B cell (primary cell): Measurements from ENCODE around the gene MICU1. TPM values are rescaled to one million over a fixed set of nuclear protein-coding genes. Genes with fewer than 3 reads are reported as not detected.

Experiments
- ATAC-seq: fragments of 200-7000 bp; cut with Tn5 transposase; one replicate; pipeline ENCODE4 v1.10.0; 2021; ENCODE audit warnings: low read depth, mild to moderate bottlenecking, moderate number of reproducible peaks, moderate library complexity
- CTCF ChIA-PET: fragments of 350-600 bp; sonication (Branson Sonifier 250); formaldehyde crosslinking; loops from one replicate; lab custom pipeline; 2021; ENCODE audit warnings: antibody characterized with exemption, inconsistent platforms; lab: Charles Lee
- POLR2A ChIA-PET: fragments of 350-600 bp; sonication (Branson Sonifier 250); formaldehyde crosslinking; loops from one replicate; lab custom pipeline; 2021; ENCODE audit warnings: antibody characterized with exemption; lab: Charles Lee
- DNase-seq: peaks from one replicate; pipeline ENCODE4 v3.0.0; 2013
- H2AFZ ChIP-seq: 2 replicates; pipeline ENCODE4 v1.6.1; 2012; ENCODE audit warnings: mild to moderate bottlenecking, low read depth, low read length; ENCODE audit not compliant: insufficient read depth, poor library complexity, severe bottlenecking
- H3K27ac ChIP-seq, 2 donors: 1 replicate in 1 of 2; 2 replicates in 1 of 2; pipeline ENCODE4 v1.5.1; 2012 to 2013; ENCODE audit warnings: low read length in 2 of 2, mild to moderate bottlenecking in 2 of 2, moderate library complexity in 1 of 2
- H3K27me3 ChIP-seq, 4 experiments: fragments of 200-600 bp in 1 of 4; sonication (generic) in 1 of 4; replicated peaks in 1 of 4; 1 replicate in 2 of 4; 2 replicates in 2 of 4; pipeline versions ENCODE4 v1.6.1 to v1.7.0; 2013 to 2016; ENCODE audit warnings: low read length in 3 of 4, mild to moderate bottlenecking in 2 of 4, mixed read lengths in 1 of 4, moderate library complexity in 1 of 4; ENCODE audit not compliant: insufficient read depth in 4 of 4, control insufficient read depth in 3 of 4; ENCODE audit errors: control extremely low read depth in 1 of 4
- H3K36me3 ChIP-seq, 2 experiments: replicated peaks in 1 of 2; 1 replicate in 1 of 2; 2 replicates in 1 of 2; pipeline versions ENCODE4 v1.6.1 to v1.7.1; 2013; ENCODE audit warnings: low read length in 1 of 2; ENCODE audit not compliant: insufficient read depth in 2 of 2, control insufficient read depth in 1 of 2; ENCODE audit errors: control extremely low read depth in 1 of 2, extremely low read depth in 1 of 2
- H3K4me1 ChIP-seq, 2 donors: fragments of 200-600 bp in 1 of 2; sonication (generic) in 1 of 2; 1 replicate in 1 of 2; 2 replicates in 1 of 2; pipeline versions ENCODE4 v1.5.1 to v1.6.1; 2013 to 2017; ENCODE audit warnings: low read length in 2 of 2; ENCODE audit not compliant: control insufficient read depth in 2 of 2, insufficient read depth in 2 of 2
- H3K4me2 ChIP-seq: replicated peaks from 2 replicates; pipeline ENCODE3; 2012; ENCODE audit warnings: mild to moderate bottlenecking, low read depth, low read length; ENCODE audit not compliant: poor library complexity, severe bottlenecking
- H3K4me3 ChIP-seq, 5 experiments: fragments of 200-600 bp in 1 of 5; sonication (generic) in 1 of 5; 1 replicate in 3 of 5; 2 replicates in 2 of 5; pipeline versions ENCODE4 v1.5.1 to v1.7.0; 2011 to 2016; ENCODE audit warnings: low read length in 4 of 5, mild to moderate bottlenecking in 4 of 5, low read depth in 2 of 5, control low read depth in 1 of 5, moderate library complexity in 1 of 5; ENCODE audit not compliant: insufficient read depth in 1 of 5; ENCODE audit errors: control extremely low read depth in 1 of 5, extremely low read depth in 1 of 5
- H3K79me2 ChIP-seq: fragments of 200-600 bp; sonication (generic); one replicate; pipeline ENCODE4 v1.6.0; 2016; ENCODE audit warnings: low read length; ENCODE audit not compliant: control insufficient read depth, insufficient read depth
- H3K9ac ChIP-seq: fragments of 200-600 bp; sonication (generic); 2 replicates; pipeline ENCODE4 v1.6.1; 2017; ENCODE audit warnings: mild to moderate bottlenecking, low read length, moderate library complexity
- H3K9me3 ChIP-seq, 3 donors: one replicate each; pipeline versions ENCODE4 v1.6.1 to v1.7.1; 2013; ENCODE audit warnings: low read length in 2 of 3; ENCODE audit not compliant: control insufficient read depth in 2 of 3, insufficient read depth in 1 of 3; ENCODE audit errors: control extremely low read depth in 1 of 3
- H4K20me1 ChIP-seq: 2 replicates; pipeline ENCODE4 v1.6.0; 2012; ENCODE audit warnings: mild to moderate bottlenecking, low read length; ENCODE audit not compliant: insufficient read depth, control insufficient read depth, poor library complexity, severe bottlenecking
- H3K27ac Mint-ChIP-seq: one replicate; pipeline ENCODE4 v1.8.0; 2021; ENCODE audit warnings: mixed read lengths
- H3K27me3 Mint-ChIP-seq: one replicate; pipeline ENCODE4 v1.8.0; 2021; ENCODE audit warnings: mixed read lengths
- H3K4me1 Mint-ChIP-seq: one replicate; pipeline ENCODE4 v1.8.0; 2021; ENCODE audit warnings: mixed read lengths
- H3K4me3 Mint-ChIP-seq: one replicate; pipeline ENCODE4 v1.8.0; 2021; ENCODE audit warnings: mixed read lengths
- H3K9me3 Mint-ChIP-seq: one replicate; pipeline ENCODE4 v1.8.0; 2022; ENCODE audit warnings: mixed read lengths; ENCODE audit not compliant: insufficient read depth
- CTCF ChIP-seq: fragments of 200-600 bp; IDR thresholded peaks from one replicate; pipeline ENCODE4 v1.8.0; 2022; ENCODE audit warnings: antibody characterized with exemption, mild to moderate bottlenecking
- EZH2 ChIP-seq: IDR thresholded peaks from 2 replicates; pipeline ENCODE4 v1.6.1; 2012; ENCODE audit warnings: borderline replicate concordance, low read depth, mild to moderate bottlenecking, moderate library complexity, low read length; ENCODE audit not compliant: insufficient read depth, poor library complexity, severe bottlenecking
- WGBS: methylation state at CpG from one replicate; pipeline ENCODE4 v1.1.5; 2013; ENCODE audit warnings: missing lambda C conversion rate; ENCODE audit not compliant: insufficient coverage; 5-methylcytosine and 5-hydroxymethylcytosine counted together
- intact Hi-C: fragments of 100-400 bp; cut with micrococcal nuclease; formaldehyde crosslinking; loops from one replicate; pipeline ENCODE4 v1.10.0; 2022
- polyA plus RNA-seq: library from polyadenylated mRNA; depleted of rRNA; stranded (reverse); fragments of >200 nt; gene quantifications from 2 replicates; pipeline ENCODE4 v1.2.3, GENCODE V29; 2012
- total RNA-seq, 2 donors: library from RNA; stranded (reverse); fragments of 120-200 nt in 1 of 2; gene quantifications; 1 replicate in 1 of 2; 2 replicates in 1 of 2; pipeline versions ENCODE4 v1.2.3 to v1.2.4, GENCODE V29; 2013 to 2022

Gene MICU1
- total and polyA plus RNA-seq, 2 donors (not counting 1 experiment from before 2014, with no cell fraction given), result 12.0 to 34.7 TPM

- no peak overlapping the region for H3K27ac ChIP-seq
- H3K9me3 Mint-ChIP-seq, result peaks cover 13% of the 10 kb centered on the region
- H3K4me2 ChIP-seq, result no peak overlapping the region
- no CpG with 5 or more reads among the region's 4 CpGs for WGBS
- ChIA-PET CTCF (no interaction called here), POLR2A (no interaction called here)
- H3K4me1 Mint-ChIP-seq, result peaks cover 4% of the 10 kb centered on the region
- no peak for DNase-seq
- peaks cover 0 to 9% (median 3%) of the 10 kb centered on the region in 3 donors for H3K9me3 ChIP-seq
- H3K27me3 Mint-ChIP-seq, result no peaks in the 10 kb centered on the region
- intact Hi-C loops, result no loop called here
- H3K27me3 ChIP-seq, result no peaks in the 10 kb centered on the region
- H3K36me3 ChIP-seq, result peaks cover 3 to 8% of the 10 kb centered on the region in 2 experiments
- H3K79me2 ChIP-seq, result no peaks in the 10 kb centered on the region
- no peak overlapping the region for H2AFZ ChIP-seq
- H3K4me3 Mint-ChIP-seq, result no peak overlapping the region
- no peak for ATAC-seq
- no peak overlapping the region for H3K9ac ChIP-seq
- TF ChIP-seq EZH2, result no peak
- TF ChIP-seq CTCF, result no peak
- H4K20me1 ChIP-seq, result no peaks in the 10 kb centered on the region
- no peaks in the 10 kb centered on the region for H3K4me1 ChIP-seq
- H3K27ac Mint-ChIP-seq, result no peak overlapping the region
- no peak overlapping the region for H3K4me3 ChIP-seq
These were observed 116.6 kb downstream of the MICU1 start for GRCh38 chr10:72509206-72509799.

- no peak overlapping the region for H3K4me3 Mint-ChIP-seq
- ChIA-PET CTCF (no interaction called here), POLR2A (no interaction called here)
- no peak overlapping the region for H3K9ac ChIP-seq
- DNase-seq (no peak), ATAC-seq (no peak)
- H3K4me1 ChIP-seq, result no peaks in the 10 kb centered on the region
- no peak overlapping the region for H3K27ac Mint-ChIP-seq
- TF ChIP-seq EZH2 (no peak), CTCF (no peak)
- no peaks in the 10 kb centered on the region for H3K27me3 Mint-ChIP-seq
- no peak overlapping the region for H2AFZ ChIP-seq
- peaks cover 2 to 4% (median 3%) of the 10 kb centered on the region in 3 donors for H3K9me3 ChIP-seq
- H3K4me3 ChIP-seq, result no peak overlapping the region
- peaks cover 3 to 8% of the 10 kb centered on the region in 2 experiments for H3K36me3 ChIP-seq
- no peak overlapping the region for H3K27ac ChIP-seq
- H4K20me1 ChIP-seq, result no peaks in the 10 kb centered on the region
- H3K4me1 Mint-ChIP-seq, result peaks cover 4% of the 10 kb centered on the region
- H3K9me3 Mint-ChIP-seq, result peaks cover 7% of the 10 kb centered on the region
- no CpG with 5 or more reads among the region's 2 CpGs for WGBS
- intact Hi-C loops, result no loop called here
- H3K27me3 ChIP-seq, result no peaks in the 10 kb centered on the region
- H3K79me2 ChIP-seq, result no peaks in the 10 kb centered on the region
- H3K4me2 ChIP-seq, result no peak overlapping the region
These were observed 117.8 kb downstream of the MICU1 start for GRCh38 chr10:72508033-72508432.
